GM18502 (cell line): ENCODE results near the gene TGIF1.

Experiments
- ATAC-seq: cut with Tn5 transposase; IDR thresholded peaks from one replicate; pipeline ENCODE4 v1.9.1; 2021; ENCODE audit warnings: mild to moderate bottlenecking; ENCODE audit not compliant: unreplicated experiment, poor library complexity

TGIF1 gene

GRCh38 chr18:3479978-3480509, 30.1 kb downstream of the TGIF1 start:
- no peak for ATAC-seq

- no peak for ATAC-seq
These were observed 31.0 kb downstream of the TGIF1 start for GRCh38 chr18:3480827-3481573.

- peak; percentile 65 for ATAC-seq
These were observed 31.8 kb downstream of the TGIF1 start for GRCh38 chr18:3481696-3482210.

GRCh38 chr18:3482258-3482657, 32.3 kb downstream of the TGIF1 start:
- ATAC-seq: no peak

- no peak for ATAC-seq
These were observed 35.5 kb downstream of the TGIF1 start for GRCh38 chr18:3485153-3486149.

- no peak for ATAC-seq
These were observed 36.5 kb downstream of the TGIF1 start for GRCh38 chr18:3486512-3486911.

- no peak for ATAC-seq
These were observed 39.5 kb downstream of the TGIF1 start for GRCh38 chr18:3489462-3489861.

- no peak for ATAC-seq
These were observed 42.1 kb downstream of the TGIF1 start for GRCh38 chr18:3491981-3492555.

- no peak for ATAC-seq
These were observed 42.7 kb downstream of the TGIF1 start for GRCh38 chr18:3492721-3493120.

GRCh38 chr18:3493501-3494244, 43.7 kb downstream of the TGIF1 start:
- ATAC-seq: no peak

GRCh38 chr18:3494245-3494526, 44.2 kb downstream of the TGIF1 start:
- no peak for ATAC-seq

GRCh38 chr18:3494569-3494968, 44.6 kb downstream of the TGIF1 start:
- ATAC-seq: no peak

- ATAC-seq: no peak
These were observed 45.9 kb downstream of the TGIF1 start for GRCh38 chr18:3495691-3496430.

- ATAC-seq: no peak
These were observed 48.9 kb downstream of the TGIF1 start for GRCh38 chr18:3498698-3499471.

- no peak for ATAC-seq
These were observed 49.5 kb downstream of the TGIF1 start for GRCh38 chr18:3499501-3499900.

GRCh38 chr18:3500016-3500415, 50.0 kb downstream of the TGIF1 start:
- no peak for ATAC-seq

- ATAC-seq: no peak
These were observed 52.7 kb downstream of the TGIF1 start for GRCh38 chr18:3502650-3503049.

GRCh38 chr18:3504637-3505036, 54.7 kb downstream of the TGIF1 start:
- no peak for ATAC-seq
